Panc1 (cell line): Measurements from ENCODE around the gene CAVIN1. TPM values are rescaled to one million over a fixed set of nuclear protein-coding genes. Genes with fewer than 3 reads are reported as not detected.

Source experiments
- ATAC-seq: fragments of 200-7000 bp; cut with Tn5 transposase; 2 replicates; pipeline ENCODE4 v1.9.1; 2020; ENCODE audit warnings: mild to moderate bottlenecking, moderate library complexity
- BruUV-seq: library from RNA; stranded (reverse); fragments of 400-500 nt; replicated peaks from 2 replicates; lab custom pipeline; 2021; lab: Mats Ljungman, UMichigan
- CTCF ChIA-PET: fragments of 300-600 bp; sonication (Branson Sonifier 250); formaldehyde crosslinking; loops from one replicate; lab custom pipeline; 2022; ENCODE audit warnings: antibody characterized with exemption; lab: Charles Lee
- POLR2A ChIA-PET: fragments of 300-600 bp; sonication (Branson Sonifier 250); formaldehyde crosslinking; loops from one replicate; lab custom pipeline; 2022; ENCODE audit warnings: antibody characterized with exemption; lab: Charles Lee
- DNase-seq: peaks from one replicate; pipeline ENCODE4 v3.0.0-alpha.2; 2010; ENCODE audit warnings: low read depth, low spot score
- H3K27ac ChIP-seq: 2 replicates; pipeline ENCODE4 v1.5.1; 2011; ENCODE audit warnings: mild to moderate bottlenecking, low read length, inconsistent platforms
- H3K27me3 ChIP-seq: fragments of 200-500 bp; sonication (Bioruptor generic); 2 replicates; pipeline ENCODE4 v1.6.0; 2014; ENCODE audit warnings: low read length, inconsistent platforms; ENCODE audit not compliant: control insufficient read depth, insufficient read depth
- H3K36me3 ChIP-seq: fragments of 200-500 bp; sonication (Bioruptor generic); 2 replicates; pipeline ENCODE4 v1.5.1; 2014; ENCODE audit warnings: inconsistent platforms, mild to moderate bottlenecking, low read length, moderate library complexity; ENCODE audit not compliant: control insufficient read depth, insufficient read depth
- H3K4me1 ChIP-seq: 2 replicates; pipeline ENCODE4 v1.5.1; 2011; ENCODE audit warnings: inconsistent platforms, mild to moderate bottlenecking, low read length, moderate library complexity; ENCODE audit not compliant: control insufficient read depth, insufficient read depth
- H3K4me3 ChIP-seq, 2 experiments: 2 replicates each; pipeline ENCODE4 v1.5.1; 2011 to 2012; ENCODE audit warnings: low read depth in 2 of 2, low read length in 2 of 2, mild to moderate bottlenecking in 2 of 2, inconsistent platforms in 1 of 2, moderate library complexity in 1 of 2
- H3K9me3 ChIP-seq: fragments of 200-500 bp; sonication (Bioruptor generic); 2 replicates; pipeline ENCODE4 v1.5.1; 2014; ENCODE audit warnings: low read depth, mild to moderate bottlenecking, inconsistent platforms, low read length, moderate library complexity; ENCODE audit not compliant: control insufficient read depth, insufficient read depth
- POLR2AphosphoS5 ChIP-seq: IDR thresholded peaks from 2 replicates; pipeline ENCODE4 v1.6.1; 2012; ENCODE audit warnings: mild to moderate bottlenecking, low read depth, low read length, moderate library complexity
- SIN3A ChIP-seq: IDR thresholded peaks from 2 replicates; pipeline ENCODE4 v1.6.1; 2012; ENCODE audit warnings: low read depth, mild to moderate bottlenecking, low read length, moderate library complexity, borderline replicate concordance; ENCODE audit not compliant: insufficient read depth
- TCF7L2 ChIP-seq: IDR thresholded peaks from 2 replicates; pipeline ENCODE4 v1.6.1; 2011; ENCODE audit warnings: mild to moderate bottlenecking, low read depth, low read length, inconsistent platforms
- in situ Hi-C: cut with HindIII; loops from 2 replicates; pipeline ENCODE4 v1.10.0; 2016; ENCODE audit warnings: low sequenced_read_pairs, low pct_unique_long_range_greater_than_20kb
- intact Hi-C: fragments of 100-400 bp; cut with micrococcal nuclease; formaldehyde crosslinking; loops from one replicate; pipeline ENCODE4 v1.10.0; 2022; ENCODE audit not compliant: unreplicated experiment
- total RNA-seq: library from RNA; stranded (reverse); gene quantifications from one replicate; pipeline ENCODE4 v1.2.1, GENCODE V29; 2021; ENCODE audit not compliant: unreplicated experiment
- TF ChIP-seq, protein P1 (sequence below): fragments of 450-650 bp; IDR thresholded peaks from 2 replicates; pipeline ENCODE4 v1.5.1; 2017; ENCODE audit warnings: mild to moderate bottlenecking
- TF ChIP-seq, protein P2 (sequence below), 2 experiments: IDR thresholded peaks; 2 replicates each; pipeline ENCODE4 v1.6.1; 2011 to 2012; ENCODE audit warnings: low read depth in 2 of 2, control low read depth in 1 of 2, low read length in 1 of 2, mild to moderate bottlenecking in 1 of 2, moderate library complexity in 1 of 2; ENCODE audit not compliant: insufficient read depth in 1 of 2

Gene CAVIN1
- total RNA-seq, 1 experiment from 2014 or later: 315 TPM

DNA sequence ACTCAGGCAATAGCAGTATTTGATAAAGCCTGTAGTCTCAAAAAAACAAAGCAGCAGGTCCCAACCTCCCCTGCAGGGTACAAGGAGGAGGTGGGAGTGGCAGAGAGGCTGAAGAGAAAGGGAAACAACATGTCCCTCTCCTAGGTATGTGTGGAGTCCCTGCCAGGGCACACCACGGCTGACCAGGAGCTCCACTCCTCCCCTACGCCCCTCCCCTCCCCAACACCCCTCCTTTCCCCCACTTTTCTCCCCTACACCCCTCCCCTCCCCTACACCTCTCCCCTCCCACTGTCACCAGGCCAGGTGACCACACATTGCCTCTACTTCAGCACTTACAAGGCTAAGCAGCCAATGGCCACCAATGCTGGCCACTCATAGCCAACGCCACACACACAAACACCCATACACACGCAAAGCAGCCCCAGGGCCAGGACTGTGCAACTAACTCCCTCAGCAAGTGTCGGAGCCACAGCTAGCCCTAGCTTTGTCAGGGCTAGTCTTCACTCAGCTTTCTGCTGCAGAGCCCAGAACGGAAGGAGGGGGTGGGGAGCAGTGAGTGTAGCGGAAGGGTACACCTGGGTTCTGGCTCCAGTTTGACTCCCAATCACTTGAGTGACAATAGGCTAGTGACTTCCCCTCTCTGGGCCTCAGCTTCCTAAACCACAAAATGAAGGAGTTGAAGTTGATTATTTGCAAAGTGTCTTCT is 8.2 kb downstream of the CAVIN1 start:
- ChIA-PET CTCF (interaction anchor here (0.6 kb wide), 1 partner anchor 161 kb away, joined by 4 read pairs; no protein-coding TSS in a partner anchor), POLR2A (no interaction called here)
- Histone ChIP-seq H3K9me3 (no peaks in the 10 kb centered on the region), H3K27me3 (no peaks in the 10 kb centered on the region), H3K36me3 (no peaks in the 10 kb centered on the region), H3K4me1 (peaks cover 36% of the 10 kb centered on the region), H3K27ac (no peak overlapping the region), H3K4me3 (no peak overlapping the region)
- no peak for ATAC-seq
- no TSS peak for BruUV-seq
- TF ChIP-seq, protein P1, sequence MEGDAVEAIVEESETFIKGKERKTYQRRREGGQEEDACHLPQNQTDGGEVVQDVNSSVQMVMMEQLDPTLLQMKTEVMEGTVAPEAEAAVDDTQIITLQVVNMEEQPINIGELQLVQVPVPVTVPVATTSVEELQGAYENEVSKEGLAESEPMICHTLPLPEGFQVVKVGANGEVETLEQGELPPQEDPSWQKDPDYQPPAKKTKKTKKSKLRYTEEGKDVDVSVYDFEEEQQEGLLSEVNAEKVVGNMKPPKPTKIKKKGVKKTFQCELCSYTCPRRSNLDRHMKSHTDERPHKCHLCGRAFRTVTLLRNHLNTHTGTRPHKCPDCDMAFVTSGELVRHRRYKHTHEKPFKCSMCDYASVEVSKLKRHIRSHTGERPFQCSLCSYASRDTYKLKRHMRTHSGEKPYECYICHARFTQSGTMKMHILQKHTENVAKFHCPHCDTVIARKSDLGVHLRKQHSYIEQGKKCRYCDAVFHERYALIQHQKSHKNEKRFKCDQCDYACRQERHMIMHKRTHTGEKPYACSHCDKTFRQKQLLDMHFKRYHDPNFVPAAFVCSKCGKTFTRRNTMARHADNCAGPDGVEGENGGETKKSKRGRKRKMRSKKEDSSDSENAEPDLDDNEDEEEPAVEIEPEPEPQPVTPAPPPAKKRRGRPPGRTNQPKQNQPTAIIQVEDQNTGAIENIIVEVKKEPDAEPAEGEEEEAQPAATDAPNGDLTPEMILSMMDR: no peak
- TF ChIP-seq TCF7L2: no peak
- TF ChIP-seq, protein P2, sequence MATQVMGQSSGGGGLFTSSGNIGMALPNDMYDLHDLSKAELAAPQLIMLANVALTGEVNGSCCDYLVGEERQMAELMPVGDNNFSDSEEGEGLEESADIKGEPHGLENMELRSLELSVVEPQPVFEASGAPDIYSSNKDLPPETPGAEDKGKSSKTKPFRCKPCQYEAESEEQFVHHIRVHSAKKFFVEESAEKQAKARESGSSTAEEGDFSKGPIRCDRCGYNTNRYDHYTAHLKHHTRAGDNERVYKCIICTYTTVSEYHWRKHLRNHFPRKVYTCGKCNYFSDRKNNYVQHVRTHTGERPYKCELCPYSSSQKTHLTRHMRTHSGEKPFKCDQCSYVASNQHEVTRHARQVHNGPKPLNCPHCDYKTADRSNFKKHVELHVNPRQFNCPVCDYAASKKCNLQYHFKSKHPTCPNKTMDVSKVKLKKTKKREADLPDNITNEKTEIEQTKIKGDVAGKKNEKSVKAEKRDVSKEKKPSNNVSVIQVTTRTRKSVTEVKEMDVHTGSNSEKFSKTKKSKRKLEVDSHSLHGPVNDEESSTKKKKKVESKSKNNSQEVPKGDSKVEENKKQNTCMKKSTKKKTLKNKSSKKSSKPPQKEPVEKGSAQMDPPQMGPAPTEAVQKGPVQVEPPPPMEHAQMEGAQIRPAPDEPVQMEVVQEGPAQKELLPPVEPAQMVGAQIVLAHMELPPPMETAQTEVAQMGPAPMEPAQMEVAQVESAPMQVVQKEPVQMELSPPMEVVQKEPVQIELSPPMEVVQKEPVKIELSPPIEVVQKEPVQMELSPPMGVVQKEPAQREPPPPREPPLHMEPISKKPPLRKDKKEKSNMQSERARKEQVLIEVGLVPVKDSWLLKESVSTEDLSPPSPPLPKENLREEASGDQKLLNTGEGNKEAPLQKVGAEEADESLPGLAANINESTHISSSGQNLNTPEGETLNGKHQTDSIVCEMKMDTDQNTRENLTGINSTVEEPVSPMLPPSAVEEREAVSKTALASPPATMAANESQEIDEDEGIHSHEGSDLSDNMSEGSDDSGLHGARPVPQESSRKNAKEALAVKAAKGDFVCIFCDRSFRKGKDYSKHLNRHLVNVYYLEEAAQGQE (IDR thresholded peaks at IDR 0.05; ENCODE audit: insufficient read depth in 1 of 2, low read depth in 2 of 2, low read length in 1 of 2): no peak
- no peak for TF ChIP-seq SIN3A
- no peak for TF ChIP-seq POLR2AphosphoS5
- intact Hi-C loops (no loop called here), in situ Hi-C loops (no loop called here)
- DNase-seq: no peak

DNA sequence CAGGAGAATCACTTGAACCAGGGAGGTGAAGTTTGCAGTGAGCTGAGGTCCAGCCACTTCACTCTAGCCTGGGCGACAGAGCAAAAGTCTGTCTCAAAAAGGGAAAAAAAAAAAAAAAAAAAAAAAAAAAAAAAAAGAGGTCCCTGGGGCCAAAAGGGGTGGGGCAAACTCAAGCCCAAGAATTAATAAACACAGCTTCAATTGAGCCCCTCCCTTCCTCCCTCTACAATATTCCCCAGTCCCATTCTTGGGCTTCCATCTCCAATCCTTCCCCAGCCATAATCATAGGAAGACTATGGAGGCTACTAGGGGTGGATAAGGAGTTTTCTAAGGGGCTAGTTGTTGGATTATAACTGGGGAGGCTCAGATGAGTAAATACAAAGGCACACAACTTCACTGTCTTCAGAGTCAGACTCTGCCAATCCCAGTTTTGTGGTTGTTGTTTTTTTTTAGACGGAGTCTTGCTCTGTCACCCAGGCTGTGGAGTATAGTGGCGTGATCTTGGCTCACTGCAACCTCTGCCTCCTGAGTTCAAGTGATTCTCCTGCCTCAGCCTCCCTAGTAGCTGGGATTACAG is 9.5 kb downstream of the CAVIN1 start:
- POLR2A ChIA-PET: no interaction called here
- TF ChIP-seq SIN3A (no peak), TCF7L2 (no peak), POLR2AphosphoS5 (no peak)
- TF ChIP-seq, protein P1: no peak
- TF ChIP-seq, protein P2 (IDR thresholded peaks at IDR 0.05; ENCODE audit: insufficient read depth in 1 of 2, low read depth in 2 of 2, low read length in 1 of 2): no peak
- Histone ChIP-seq H3K9me3 (no peaks in the 10 kb centered on the region), H3K27me3 (no peaks in the 10 kb centered on the region), H3K36me3 (no peaks in the 10 kb centered on the region), H3K27ac (no peak overlapping the region), H3K4me3 (no peak overlapping the region), H3K4me1 (peaks cover 36% of the 10 kb centered on the region)
- in situ Hi-C loops: no loop called here
- no peak for DNase-seq
- BruUV-seq: no TSS peak
- intact Hi-C loops: no loop called here
- no peak for ATAC-seq
- CTCF ChIA-PET: interaction anchor here (0.6 kb wide), 2 partner anchors 15 to 37 kb away, joined by 3 to 4 read pairs; no protein-coding TSS in a partner anchor
